HG02840 (cell line): ENCODE results near the gene C14orf180.

Experiments
- ATAC-seq: cut with Tn5 transposase; IDR thresholded peaks from one replicate; pipeline ENCODE4 v1.9.1; 2021; ENCODE audit warnings: mild to moderate bottlenecking, moderate library complexity, moderate number of reproducible peaks; ENCODE audit not compliant: unreplicated experiment, low FRiP score

The C14orf180 gene

GRCh38 chr14:104591031-104591430, 11.5 kb downstream of the C14orf180 start:
- ATAC-seq = no peak

DNA sequence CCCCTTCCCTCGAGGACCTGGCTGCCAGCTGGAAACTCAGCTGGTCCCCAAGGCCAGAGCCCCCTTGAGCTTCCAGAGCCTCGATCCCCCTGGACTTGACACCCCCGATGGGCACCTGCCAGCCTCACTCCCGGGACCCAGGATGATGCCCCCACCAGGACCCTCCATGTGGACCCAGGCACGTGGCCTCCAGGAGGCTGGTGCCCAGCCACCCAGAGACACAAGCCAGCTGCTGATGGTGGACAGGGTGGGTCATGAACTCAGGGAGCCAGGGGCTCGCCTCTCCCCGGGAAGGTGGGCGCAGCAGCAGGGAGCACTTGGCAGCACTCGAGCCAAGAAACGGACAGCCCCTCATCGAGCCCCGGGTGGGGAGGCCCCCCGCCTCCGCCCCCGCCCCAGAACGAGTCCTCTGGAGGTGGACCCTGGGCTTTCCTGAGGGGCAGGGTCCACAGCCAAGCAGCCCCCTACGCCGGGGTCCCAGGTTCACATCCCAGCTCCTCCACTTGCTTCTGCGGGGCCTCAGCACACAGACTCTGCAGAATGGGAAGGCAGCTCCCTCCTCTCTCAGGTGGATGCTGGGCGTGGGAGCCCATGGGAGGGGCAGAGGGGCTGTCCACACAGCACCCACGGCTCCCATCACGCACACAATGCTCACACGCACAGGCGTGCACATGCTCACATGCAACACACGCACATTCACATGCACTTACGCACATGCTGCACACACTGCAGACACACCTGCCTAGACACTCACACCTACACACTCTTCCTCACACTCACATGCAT, 12.1 kb downstream of the C14orf180 start:
- ATAC-seq = no peak

- no peak for ATAC-seq
These were observed 12.7 kb downstream of the C14orf180 start for GRCh38 chr14:104592292-104592672.

GRCh38 chr14:104592785-104593184, 13.2 kb downstream of the C14orf180 start:
- no peak for ATAC-seq

- ATAC-seq = no peak
These were observed 13.7 kb downstream of the C14orf180 start for GRCh38 chr14:104593241-104593701.

DNA sequence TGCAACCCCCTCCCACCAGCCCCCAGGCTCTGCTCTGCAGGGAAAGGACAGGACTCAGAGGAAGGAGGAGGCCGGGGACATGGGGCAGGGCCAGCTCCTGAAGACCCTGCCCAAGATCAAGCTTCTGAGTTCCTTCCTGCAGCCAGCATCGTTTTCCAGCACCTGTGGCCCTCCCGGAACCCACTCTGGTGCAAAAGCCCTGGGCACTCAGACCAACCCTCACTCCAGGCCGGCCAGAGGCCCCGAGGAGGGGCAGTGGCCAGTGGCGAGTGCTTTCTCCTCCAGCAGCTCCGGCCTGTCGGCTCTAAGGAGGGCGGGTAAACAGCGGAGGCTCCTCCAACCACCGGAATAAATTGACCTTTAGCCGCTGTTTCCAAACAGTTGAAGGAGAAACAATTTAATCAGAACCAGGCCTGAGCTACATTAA, 14.2 kb downstream of the C14orf180 start:
- ATAC-seq = no peak

DNA sequence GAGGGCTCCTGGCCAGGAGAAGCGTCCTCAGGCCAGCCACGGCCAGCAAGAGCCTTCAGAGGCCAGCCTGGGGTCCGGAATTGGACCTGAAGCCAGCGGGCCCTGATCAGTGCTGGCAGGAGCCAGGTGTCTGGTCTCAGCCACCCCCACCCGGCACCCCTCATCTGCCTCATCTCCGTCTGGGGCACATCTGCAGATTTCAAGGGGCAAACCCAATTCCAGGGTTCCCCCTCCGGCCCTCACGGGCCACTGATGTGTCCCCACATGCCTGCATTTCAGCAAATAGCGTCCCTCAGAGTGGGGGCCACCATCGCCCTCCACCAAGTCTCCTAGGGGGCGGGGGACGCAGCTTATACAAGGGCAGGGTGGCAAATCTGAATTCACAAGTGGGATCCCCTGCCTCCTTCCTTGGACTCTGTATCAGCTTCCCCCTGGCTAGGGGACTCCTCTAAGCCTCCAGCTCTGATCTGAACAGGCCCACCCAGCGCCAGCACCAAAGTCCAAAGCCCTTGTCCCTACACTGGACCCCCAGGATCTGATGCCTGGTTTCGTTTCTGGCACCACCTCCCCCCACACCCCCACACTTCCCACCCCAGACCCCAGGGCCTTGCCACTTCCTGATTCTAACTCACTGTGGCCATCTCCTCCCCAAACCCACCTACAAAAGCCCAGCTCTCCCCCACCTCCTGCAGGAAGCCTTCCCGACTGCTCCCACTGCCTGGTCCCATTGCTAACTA, 14.9 kb downstream of the C14orf180 start:
- no peak for ATAC-seq

GRCh38 chr14:104595116-104595675, 15.6 kb downstream of the C14orf180 start:
- ATAC-seq = no peak

- ATAC-seq = no peak
These were observed 16.4 kb downstream of the C14orf180 start for GRCh38 chr14:104595911-104596450.

DNA sequence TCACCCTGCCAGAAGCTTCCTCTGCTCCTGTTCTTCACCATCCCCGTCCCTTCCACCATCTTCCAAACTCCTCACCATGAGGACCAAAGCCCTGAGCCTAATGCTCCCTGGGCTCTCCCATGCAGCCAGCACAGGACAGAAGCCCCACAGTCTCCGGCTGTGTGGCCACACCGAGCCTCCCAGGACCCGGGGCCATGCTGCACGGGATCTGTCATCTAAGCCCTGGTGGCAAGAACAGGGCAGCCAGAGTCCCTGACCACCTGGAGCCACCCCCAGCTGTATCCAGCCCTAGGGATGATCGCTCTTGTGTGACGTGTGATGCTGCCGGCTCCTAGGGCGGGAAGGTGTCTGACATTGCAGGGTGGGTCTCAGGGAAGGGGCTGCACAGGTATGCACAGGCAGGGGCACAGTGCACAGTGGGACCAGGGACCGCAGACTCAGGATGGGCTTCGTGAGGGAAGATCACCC, 16.9 kb downstream of the C14orf180 start:
- no peak for ATAC-seq

DNA sequence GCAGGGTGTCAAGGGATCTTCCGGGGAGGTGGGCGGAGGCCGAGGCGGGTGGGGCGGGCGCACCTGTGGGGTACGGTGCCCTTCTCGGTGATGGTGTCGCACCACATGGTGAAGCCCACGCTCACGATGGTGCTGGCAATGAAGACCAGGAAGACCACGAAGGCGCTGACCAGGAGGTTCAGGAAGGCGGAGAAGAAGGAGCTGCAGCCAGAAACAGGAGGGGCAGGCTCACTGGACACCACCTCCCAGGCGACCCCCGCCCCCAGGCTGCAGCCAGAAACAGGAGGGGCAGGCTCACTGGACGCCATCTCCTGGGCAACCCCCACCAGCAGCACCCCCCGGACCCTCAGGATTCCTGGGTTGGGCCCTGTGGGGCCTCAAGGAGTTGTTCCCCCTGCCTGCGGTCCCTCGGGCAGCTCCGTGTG, 17.4 kb downstream of the C14orf180 start:
- ATAC-seq = no peak

DNA sequence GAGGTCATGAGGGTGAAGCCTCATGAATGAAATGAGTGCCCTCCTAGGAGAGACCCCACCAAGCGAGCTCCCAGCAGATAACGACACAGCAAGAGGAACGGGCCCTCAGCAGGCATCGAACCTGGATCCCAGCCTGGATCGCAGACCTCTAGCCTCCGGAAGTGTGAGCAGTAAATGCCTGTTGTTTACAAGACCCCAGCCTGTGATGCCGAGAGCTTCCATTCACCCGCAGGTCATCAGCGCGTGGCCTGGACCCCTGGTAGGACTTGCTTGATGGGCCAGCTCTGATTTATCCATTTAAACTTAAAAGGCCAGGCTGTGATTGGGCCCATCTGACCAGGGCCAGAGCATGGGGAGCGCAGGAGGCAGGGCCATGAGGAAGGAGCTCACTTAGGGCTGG, 18.0 kb downstream of the C14orf180 start:
- ATAC-seq = no peak

GRCh38 chr14:104598039-104598909, 18.7 kb downstream of the C14orf180 start:
- no peak for ATAC-seq

- no peak for ATAC-seq
These were observed 19.3 kb downstream of the C14orf180 start for GRCh38 chr14:104598910-104599273.

DNA sequence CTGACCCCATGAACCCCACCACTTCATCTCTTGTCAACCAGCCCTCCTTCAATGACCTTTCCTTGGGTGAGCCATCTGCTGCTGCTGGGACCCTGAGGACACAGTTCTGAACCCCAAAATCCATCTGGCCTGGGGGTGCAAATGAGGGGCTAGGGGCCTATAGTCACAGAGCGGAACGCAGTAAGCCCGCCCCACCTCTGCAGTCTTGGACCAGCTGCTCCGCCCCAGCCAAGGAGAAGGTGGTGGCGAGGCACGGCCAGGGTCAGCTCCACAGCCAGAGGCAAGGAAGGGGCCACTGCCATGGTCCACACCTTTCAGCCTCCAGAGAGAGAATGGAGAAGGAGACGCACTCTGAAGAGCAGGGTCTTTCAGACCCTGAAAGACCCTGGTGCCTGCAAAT, 19.9 kb downstream of the C14orf180 start:
- ATAC-seq = no peak

DNA sequence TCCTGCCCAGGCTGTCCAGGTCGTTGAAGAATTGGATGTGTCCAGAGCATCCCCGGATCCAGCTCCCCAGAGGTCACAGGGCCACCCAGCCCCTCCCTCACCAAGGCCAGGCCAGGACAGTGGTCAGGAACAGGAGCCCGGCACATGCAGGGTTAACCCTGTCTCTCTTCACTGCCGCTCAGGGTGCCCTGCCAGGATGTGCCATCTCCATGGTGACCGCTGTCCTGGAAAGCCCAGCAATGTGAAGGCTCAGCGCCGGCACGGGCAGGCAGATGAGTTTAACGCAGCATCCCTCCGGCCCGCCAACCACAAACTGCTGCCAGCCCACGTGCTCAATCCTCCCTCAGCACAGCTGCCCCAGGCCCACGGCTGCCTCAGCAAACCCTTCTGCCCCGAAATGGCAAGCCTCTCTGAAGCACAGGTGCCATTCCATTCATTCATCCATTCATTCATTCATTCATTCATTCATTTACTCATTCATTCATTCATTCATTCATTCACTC, 20.6 kb downstream of the C14orf180 start:
- no peak for ATAC-seq

GRCh38 chr14:104600805-104601204, 21.2 kb downstream of the C14orf180 start:
- ATAC-seq = no peak

DNA sequence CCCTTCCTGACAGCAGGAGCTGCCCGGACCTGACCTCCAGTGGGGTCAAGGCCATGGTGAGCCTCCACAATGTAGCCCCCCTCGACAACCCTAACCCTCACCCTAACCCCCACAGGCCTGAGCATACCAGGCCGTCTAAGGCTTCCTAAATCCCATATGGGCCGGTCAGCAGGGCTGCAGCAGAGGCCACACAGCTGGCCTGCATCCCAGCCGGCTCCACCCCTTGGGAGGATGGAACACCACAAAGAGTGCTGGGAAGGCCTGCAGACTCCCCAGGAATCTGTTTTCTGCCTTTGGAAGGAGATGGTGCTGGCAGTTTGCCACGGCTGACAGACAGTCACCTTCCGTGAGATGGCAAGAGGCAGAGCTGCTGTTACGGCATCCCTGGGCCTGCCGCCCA, 22.2 kb downstream of the C14orf180 start:
- ATAC-seq = no peak

- ATAC-seq = no peak
These were observed 22.9 kb downstream of the C14orf180 start for GRCh38 chr14:104602315-104602932.

- no peak for ATAC-seq
These were observed 23.4 kb downstream of the C14orf180 start for GRCh38 chr14:104602933-104603325.
